ENCODE data around the gene WHAMM.

DNA sequence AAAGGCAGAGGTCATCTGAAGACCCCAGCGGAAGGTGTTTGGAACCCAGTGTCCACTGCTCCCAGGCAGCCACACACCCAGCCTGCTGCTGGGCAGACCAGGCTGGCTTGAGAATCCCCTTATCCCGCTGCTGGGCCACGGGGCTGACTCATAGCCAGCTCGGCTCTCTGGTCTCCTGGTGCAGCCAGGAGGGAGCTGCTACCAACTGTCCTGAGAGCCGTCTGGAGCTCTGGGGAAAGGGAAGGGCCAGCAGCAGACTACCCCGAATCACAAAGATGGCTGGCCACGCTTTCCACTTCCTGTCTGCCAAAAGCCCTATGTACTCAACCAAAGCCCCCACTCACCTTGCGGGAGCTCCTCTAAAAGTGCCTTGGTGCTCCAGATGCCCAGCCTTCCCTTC is 38.3 kb downstream of the WHAMM start:
- TF ChIP-seq, protein P1, sequence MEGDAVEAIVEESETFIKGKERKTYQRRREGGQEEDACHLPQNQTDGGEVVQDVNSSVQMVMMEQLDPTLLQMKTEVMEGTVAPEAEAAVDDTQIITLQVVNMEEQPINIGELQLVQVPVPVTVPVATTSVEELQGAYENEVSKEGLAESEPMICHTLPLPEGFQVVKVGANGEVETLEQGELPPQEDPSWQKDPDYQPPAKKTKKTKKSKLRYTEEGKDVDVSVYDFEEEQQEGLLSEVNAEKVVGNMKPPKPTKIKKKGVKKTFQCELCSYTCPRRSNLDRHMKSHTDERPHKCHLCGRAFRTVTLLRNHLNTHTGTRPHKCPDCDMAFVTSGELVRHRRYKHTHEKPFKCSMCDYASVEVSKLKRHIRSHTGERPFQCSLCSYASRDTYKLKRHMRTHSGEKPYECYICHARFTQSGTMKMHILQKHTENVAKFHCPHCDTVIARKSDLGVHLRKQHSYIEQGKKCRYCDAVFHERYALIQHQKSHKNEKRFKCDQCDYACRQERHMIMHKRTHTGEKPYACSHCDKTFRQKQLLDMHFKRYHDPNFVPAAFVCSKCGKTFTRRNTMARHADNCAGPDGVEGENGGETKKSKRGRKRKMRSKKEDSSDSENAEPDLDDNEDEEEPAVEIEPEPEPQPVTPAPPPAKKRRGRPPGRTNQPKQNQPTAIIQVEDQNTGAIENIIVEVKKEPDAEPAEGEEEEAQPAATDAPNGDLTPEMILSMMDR (IDR thresholded peaks at IDR 0.05): no peak
- TF ChIP-seq POLR2AphosphoS5 (IDR thresholded peaks at IDR 0.05; ENCODE audit: insufficient read depth in 1 of 2, low read depth in 1 of 2): no peak

Data from vagina (tissue), 2 donors.